Measurements from ENCODE around the gene TFRC. TPM values are rescaled to one million over a fixed set of nuclear protein-coding genes. Genes with fewer than 3 reads are reported as not detected.
"Not testable (repeated sequence)": the region's sequence is repeated elsewhere in the genome, so short reads cannot be mapped to it uniquely, and the experiment has no call there.

Gene TFRC
- total RNA-seq, 1 donor from 2014 or later = 106 TPM

DNA sequence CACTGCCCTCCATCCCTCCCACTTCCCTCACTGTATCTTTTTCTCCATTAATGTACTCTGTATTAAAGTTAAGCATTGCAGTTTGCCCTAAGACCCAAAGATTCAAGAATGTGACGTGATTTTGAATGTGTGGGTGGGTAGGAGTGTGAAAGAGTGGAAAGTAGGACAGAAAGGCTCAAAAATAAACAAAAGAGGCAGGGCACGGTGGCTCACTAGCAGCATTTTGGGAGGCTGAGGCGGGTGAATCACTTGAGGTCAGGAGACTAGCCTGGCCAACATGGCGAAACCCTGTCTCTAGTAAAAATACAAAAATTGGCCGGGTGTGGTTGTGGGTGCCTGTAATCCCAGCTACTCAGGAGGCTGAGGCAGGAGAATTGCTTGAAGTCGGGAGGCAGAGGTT, 18.4 kb downstream of the TFRC start:
- Histone ChIP-seq H3K4me3 (ENCODE audit: low read depth, low read length) (no peak overlapping the region), H3K36me3 (ENCODE audit: control insufficient read depth, insufficient read depth, low read length) (peaks cover 33% of the 10 kb centered on the region)

DNA sequence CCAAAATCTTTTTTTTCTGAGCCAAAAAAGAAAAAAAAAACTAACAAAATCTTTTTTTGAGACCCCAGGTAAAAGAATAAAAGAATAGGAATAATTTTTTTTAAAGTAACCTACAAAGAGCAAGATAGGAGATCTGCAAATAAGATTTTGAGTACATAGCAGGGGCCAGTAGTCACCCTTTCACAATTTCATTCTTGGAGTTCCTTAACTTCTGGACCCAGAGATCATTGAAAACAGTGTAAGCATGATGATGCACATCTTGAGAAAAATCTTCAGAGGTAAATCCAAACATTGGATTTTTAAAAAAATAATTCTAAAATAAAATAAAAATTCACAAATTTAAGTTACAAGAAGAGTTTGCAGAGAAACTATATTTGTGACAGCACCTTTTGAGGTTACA, 18.8 kb downstream of the TFRC start:
- Histone ChIP-seq H3K4me3 (ENCODE audit: low read depth, low read length) (no peak overlapping the region), H3K27me3 (ENCODE audit: control insufficient read depth, insufficient read depth, low read length) (no peaks in the 10 kb centered on the region), H3K36me3 (ENCODE audit: control insufficient read depth, insufficient read depth, low read length) (peaks cover 33% of the 10 kb centered on the region)
- DNase-seq (ENCODE audit: low read depth) = no peak
- FAIRE-seq = no peak
- TF ChIP-seq, protein P1, sequence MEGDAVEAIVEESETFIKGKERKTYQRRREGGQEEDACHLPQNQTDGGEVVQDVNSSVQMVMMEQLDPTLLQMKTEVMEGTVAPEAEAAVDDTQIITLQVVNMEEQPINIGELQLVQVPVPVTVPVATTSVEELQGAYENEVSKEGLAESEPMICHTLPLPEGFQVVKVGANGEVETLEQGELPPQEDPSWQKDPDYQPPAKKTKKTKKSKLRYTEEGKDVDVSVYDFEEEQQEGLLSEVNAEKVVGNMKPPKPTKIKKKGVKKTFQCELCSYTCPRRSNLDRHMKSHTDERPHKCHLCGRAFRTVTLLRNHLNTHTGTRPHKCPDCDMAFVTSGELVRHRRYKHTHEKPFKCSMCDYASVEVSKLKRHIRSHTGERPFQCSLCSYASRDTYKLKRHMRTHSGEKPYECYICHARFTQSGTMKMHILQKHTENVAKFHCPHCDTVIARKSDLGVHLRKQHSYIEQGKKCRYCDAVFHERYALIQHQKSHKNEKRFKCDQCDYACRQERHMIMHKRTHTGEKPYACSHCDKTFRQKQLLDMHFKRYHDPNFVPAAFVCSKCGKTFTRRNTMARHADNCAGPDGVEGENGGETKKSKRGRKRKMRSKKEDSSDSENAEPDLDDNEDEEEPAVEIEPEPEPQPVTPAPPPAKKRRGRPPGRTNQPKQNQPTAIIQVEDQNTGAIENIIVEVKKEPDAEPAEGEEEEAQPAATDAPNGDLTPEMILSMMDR (IDR thresholded peaks at IDR 0.05; ENCODE audit: insufficient read depth, low read length, severe bottlenecking) = no peak

More for the DNA sequence above, 18.4 kb downstream of the TFRC start:
- H3K27me3 ChIP-seq (ENCODE audit: control insufficient read depth, insufficient read depth, low read length) = no peaks in the 10 kb centered on the region
- TF ChIP-seq, protein P1 (IDR thresholded peaks at IDR 0.05; ENCODE audit: insufficient read depth, low read length, severe bottlenecking) = no peak
- DNase-seq (ENCODE audit: low read depth) = no peak
- no peak for FAIRE-seq

DNA sequence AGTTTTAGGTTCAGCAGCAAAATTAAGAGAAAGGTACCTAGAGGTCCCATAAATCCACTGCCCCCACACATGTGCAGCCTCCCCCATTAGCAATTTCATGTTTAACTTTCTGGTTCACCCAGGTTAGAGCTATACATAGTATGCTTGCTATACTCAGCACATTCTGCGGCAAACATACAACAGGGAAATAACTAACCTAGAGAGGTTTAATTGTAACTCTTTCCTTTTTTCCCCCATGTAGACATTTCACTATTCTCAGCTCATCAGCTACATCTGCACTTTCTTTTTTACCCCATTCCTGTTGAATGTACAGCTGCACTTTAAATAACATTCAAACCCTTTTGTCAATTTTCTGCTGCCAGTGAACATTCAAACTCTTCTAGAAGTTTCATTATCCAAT, 21.1 kb downstream of the TFRC start:
- no peaks in the 10 kb centered on the region for H3K27me3 ChIP-seq (ENCODE audit: control insufficient read depth, insufficient read depth, low read length)
- H3K4me3 ChIP-seq (ENCODE audit: low read depth, low read length) = no peak overlapping the region
- TF ChIP-seq, protein P1 (IDR thresholded peaks at IDR 0.05; ENCODE audit: insufficient read depth, low read length, severe bottlenecking) = no peak
- DNase-seq (ENCODE audit: low read depth) = no peak
- no peak for FAIRE-seq
- H3K36me3 ChIP-seq (ENCODE audit: control insufficient read depth, insufficient read depth, low read length) = peaks cover 38% of the 10 kb centered on the region

DNA sequence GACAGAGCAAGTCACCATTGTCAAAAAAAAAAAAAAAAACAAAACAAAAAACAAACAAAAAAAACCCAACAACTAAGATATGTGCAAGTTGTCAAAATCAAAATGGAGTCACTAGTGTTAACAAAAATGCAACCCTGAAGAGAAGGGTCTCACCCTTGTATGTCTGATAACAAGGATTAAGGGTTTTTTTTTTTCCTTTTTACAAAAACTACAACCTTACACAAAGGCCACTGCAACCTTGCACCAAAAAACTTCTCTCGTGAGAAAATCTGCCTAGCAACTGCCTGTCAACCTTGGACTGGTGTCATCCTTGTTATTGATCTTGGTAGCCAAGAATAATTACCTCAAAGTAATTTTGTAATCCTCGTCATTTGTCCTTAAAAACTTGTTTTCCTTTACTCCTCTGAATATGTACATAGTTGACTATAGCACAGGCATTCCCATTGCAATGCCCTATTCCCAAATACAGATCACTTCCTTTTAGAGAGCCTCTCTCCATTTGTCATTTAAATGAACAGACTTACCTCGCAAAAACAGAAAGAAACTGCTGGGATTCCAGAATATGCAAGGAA, 24.0 kb downstream of the TFRC start:
- Histone ChIP-seq H3K36me3 (ENCODE audit: control insufficient read depth, insufficient read depth, low read length) (peaks cover 45% of the 10 kb centered on the region), H3K27me3 (ENCODE audit: control insufficient read depth, insufficient read depth, low read length) (no peaks in the 10 kb centered on the region), H3K4me3 (ENCODE audit: low read depth, low read length) (no peak overlapping the region)
- DNase-seq (ENCODE audit: low read depth) = no peak
- no peak for FAIRE-seq
- TF ChIP-seq, protein P1 (IDR thresholded peaks at IDR 0.05; ENCODE audit: insufficient read depth, low read length, severe bottlenecking) = no peak

DNA sequence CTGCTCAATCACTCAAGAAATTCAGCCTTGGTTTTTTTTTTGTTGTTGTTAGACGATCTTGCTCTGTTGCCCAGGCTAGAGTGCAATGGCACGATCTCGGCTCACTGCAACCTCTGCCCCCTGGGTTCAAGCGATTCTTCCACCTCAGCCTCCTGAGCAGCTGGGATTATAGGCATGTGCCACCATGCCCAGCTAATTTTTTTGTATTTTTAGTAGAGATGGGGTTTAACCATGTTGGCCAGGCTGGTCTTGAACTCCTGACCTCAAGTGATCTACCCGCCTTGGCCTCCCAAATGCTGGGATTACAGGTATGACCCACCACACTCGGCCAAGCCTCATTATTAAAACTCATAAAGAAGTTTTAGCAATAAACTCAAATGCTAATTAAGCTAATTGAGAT, 25.5 kb downstream of the TFRC start:
- peaks cover 44% of the 10 kb centered on the region for H3K36me3 ChIP-seq (ENCODE audit: control insufficient read depth, insufficient read depth, low read length)
- not testable (repeated sequence) for FAIRE-seq; H3K27me3 ChIP-seq (ENCODE audit: control insufficient read depth, insufficient read depth, low read length); DNase-seq (ENCODE audit: low read depth); H3K4me3 ChIP-seq (ENCODE audit: low read depth, low read length)

DNA sequence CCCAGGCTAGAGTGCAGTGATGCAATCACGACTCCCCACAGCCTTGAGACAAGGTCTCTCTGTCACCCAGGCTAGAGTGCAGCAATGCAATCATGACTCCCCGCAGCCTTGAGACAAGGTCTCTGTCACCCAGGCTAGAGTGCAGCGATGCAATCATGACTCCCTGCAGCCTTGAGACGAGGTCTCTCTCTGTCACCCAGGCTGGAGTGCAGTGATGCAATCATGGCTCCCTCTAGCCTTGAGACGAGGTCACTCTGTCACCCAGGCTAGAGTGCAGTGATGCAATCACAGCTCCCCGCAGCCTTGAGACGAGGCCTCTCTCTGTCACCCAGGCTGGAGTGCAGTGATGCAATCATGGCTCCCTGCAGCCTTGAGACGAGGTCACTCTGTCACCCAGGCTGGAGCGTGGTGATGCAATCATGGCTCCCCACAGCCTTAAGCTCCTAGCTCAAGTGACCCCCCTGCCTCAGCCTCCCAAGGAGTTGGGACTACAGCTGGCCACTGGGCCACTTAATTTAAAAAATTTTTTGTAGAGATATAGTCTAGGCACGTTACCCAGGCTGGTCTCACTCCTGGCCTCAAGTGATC, 26.1 kb downstream of the TFRC start:
- peaks cover 44% of the 10 kb centered on the region for H3K36me3 ChIP-seq (ENCODE audit: control insufficient read depth, insufficient read depth, low read length)
- no peak for DNase-seq (ENCODE audit: low read depth)
- no peak for FAIRE-seq

More for the DNA sequence above, 26.1 kb downstream of the TFRC start:
- Histone ChIP-seq H3K27me3 (ENCODE audit: control insufficient read depth, insufficient read depth, low read length) (no peaks in the 10 kb centered on the region), H3K4me3 (ENCODE audit: low read depth, low read length) (no peak overlapping the region)
- TF ChIP-seq, protein P1 (IDR thresholded peaks at IDR 0.05; ENCODE audit: insufficient read depth, low read length, severe bottlenecking) = no peak
